B cell (primary cell): ENCODE results near the gene CADM1.

Experiments
- CTCF ChIP-seq: fragments of 200-600 bp; IDR thresholded peaks from one replicate; pipeline ENCODE4 v1.8.0; 2022; ENCODE audit warnings: antibody characterized with exemption, mild to moderate bottlenecking
- EZH2 ChIP-seq: IDR thresholded peaks from 2 replicates; pipeline ENCODE4 v1.6.1; 2012; ENCODE audit warnings: borderline replicate concordance, low read depth, mild to moderate bottlenecking, moderate library complexity, low read length; ENCODE audit not compliant: insufficient read depth, poor library complexity, severe bottlenecking

- TF ChIP-seq CTCF (no peak), EZH2 (no peak)
Observed at GRCh38 chr11:115362997-115363396, 141.2 kb downstream of the CADM1 start.
